PC-3 (cell line): ENCODE results near the gene RXRA. TPM values are rescaled to one million over a fixed set of nuclear protein-coding genes. Genes with fewer than 3 reads are reported as not detected.

Experiments used
- ATAC-seq: fragments of 200-7000 bp; cut with Tn5 transposase; 2 replicates; pipeline ENCODE4 v1.9.1; 2020; ENCODE audit warnings: mild to moderate bottlenecking, moderate library complexity
- BruUV-seq: library from RNA; stranded (reverse); fragments of 400-500 nt; replicated peaks from 2 replicates; lab custom pipeline; 2021; lab: Mats Ljungman, UMichigan
- CTCF ChIA-PET: fragments of 300-600 bp; sonication (Branson Sonifier 250); formaldehyde crosslinking; loops from one replicate; lab custom pipeline; 2022; ENCODE audit warnings: antibody characterized with exemption; lab: Charles Lee
- POLR2A ChIA-PET: fragments of 300-600 bp; sonication (Branson Sonifier 250); formaldehyde crosslinking; loops from one replicate; lab custom pipeline; 2022; ENCODE audit warnings: antibody characterized with exemption; ENCODE audit not compliant: unreplicated experiment; lab: Charles Lee
- DNase-seq: peaks from one replicate; pipeline ENCODE4 v3.0.0-alpha.2; 2015
- H2AFZ ChIP-seq: fragments of 300-600 bp; sonication (generic); 2 replicates; pipeline ENCODE4 v1.6.0; 2016; ENCODE audit warnings: antibody characterized with exemption, low read length
- H3F3A ChIP-seq: fragments of 300-600 bp; sonication (generic); one replicate; pipeline ENCODE4 v1.6.0; 2017; ENCODE audit warnings: antibody characterized with exemption, low read length, control low read depth, mild to moderate bottlenecking; ENCODE audit not compliant: unreplicated experiment
- H3K27ac ChIP-seq: fragments of 300-600 bp; sonication (generic); 2 replicates; pipeline ENCODE4 v1.5.1; 2016; ENCODE audit warnings: mild to moderate bottlenecking, low read length
- H3K27me3 ChIP-seq: fragments of 300-600 bp; sonication (generic); 2 replicates; pipeline ENCODE4 v1.6.1; 2016; ENCODE audit warnings: low read length, mixed read lengths
- H3K36me3 ChIP-seq: fragments of 300-600 bp; sonication (generic); 2 replicates; pipeline ENCODE4 v1.6.1; 2016; ENCODE audit warnings: low read depth, mixed run types, low read length, mixed read lengths
- H3K4me1 ChIP-seq: fragments of 300-600 bp; sonication (generic); 2 replicates; pipeline ENCODE4 v1.5.1; 2016; ENCODE audit warnings: low read length; ENCODE audit not compliant: insufficient read depth
- H3K4me2 ChIP-seq: fragments of 300-600 bp; sonication (generic); 2 replicates; pipeline ENCODE4 v1.6.0; 2016; ENCODE audit warnings: low read length
- H3K4me3 ChIP-seq: fragments of 300-600 bp; sonication (generic); 2 replicates; pipeline ENCODE4 v1.5.1; 2016; ENCODE audit warnings: mild to moderate bottlenecking, low read length, mixed read lengths
- H3K79me2 ChIP-seq: fragments of 300-600 bp; sonication (generic); 2 replicates; pipeline ENCODE4 v1.6.1; 2017; ENCODE audit warnings: low read length, mixed read lengths
- H3K9ac ChIP-seq: fragments of 300-600 bp; sonication (generic); 2 replicates; pipeline ENCODE4 v1.6.0; 2016; ENCODE audit warnings: mild to moderate bottlenecking, low read length
- H3K9me2 ChIP-seq: fragments of 300-600 bp; sonication (generic); replicated peaks from 2 replicates; pipeline ENCODE4 v1.6.1; 2016; ENCODE audit warnings: mixed run types, low read length, mixed read lengths
- H3K9me3 ChIP-seq: fragments of 300-600 bp; sonication (generic); 2 replicates; pipeline ENCODE4 v1.6.1; 2016; ENCODE audit warnings: low read length, mixed read lengths
- H4K20me1 ChIP-seq: fragments of 300-600 bp; sonication (generic); 2 replicates; pipeline ENCODE4 v1.6.1; 2016; ENCODE audit warnings: low read length, mixed read lengths
- CTCF ChIP-seq: fragments of 300-600 bp; sonication (generic); conservative IDR thresholded peaks from 2 replicates; pipeline ENCODE4 v1.5.1; 2017; ENCODE audit warnings: antibody characterized with exemption, low read depth, mild to moderate bottlenecking, low read length
- EZH2 ChIP-seq: fragments of 300-600 bp; sonication (generic); IDR thresholded peaks from one replicate; pipeline ENCODE4 v1.6.1; 2017; ENCODE audit warnings: antibody characterized with exemption, mild to moderate bottlenecking, low read length; ENCODE audit not compliant: unreplicated experiment
- EZH2phosphoT487 ChIP-seq: fragments of 300-600 bp; sonication (generic); IDR thresholded peaks from 2 replicates; pipeline ENCODE4 v1.6.1; 2018; ENCODE audit warnings: mild to moderate bottlenecking, antibody characterized with exemption, low read length, borderline replicate concordance
- intact Hi-C: fragments of 100-400 bp; cut with micrococcal nuclease; formaldehyde crosslinking; loops from 2 replicates; pipeline ENCODE4 v1.9.0; 2023
- total RNA-seq: library from RNA; depleted of rRNA; stranded (reverse); fragments of >200 nt; gene quantifications from 2 replicates; pipeline ENCODE4 v1.2.3, GENCODE V29; 2014

Gene RXRA
- total RNA-seq, 1 experiment from 2014 or later, result 17.5 TPM

DNA sequence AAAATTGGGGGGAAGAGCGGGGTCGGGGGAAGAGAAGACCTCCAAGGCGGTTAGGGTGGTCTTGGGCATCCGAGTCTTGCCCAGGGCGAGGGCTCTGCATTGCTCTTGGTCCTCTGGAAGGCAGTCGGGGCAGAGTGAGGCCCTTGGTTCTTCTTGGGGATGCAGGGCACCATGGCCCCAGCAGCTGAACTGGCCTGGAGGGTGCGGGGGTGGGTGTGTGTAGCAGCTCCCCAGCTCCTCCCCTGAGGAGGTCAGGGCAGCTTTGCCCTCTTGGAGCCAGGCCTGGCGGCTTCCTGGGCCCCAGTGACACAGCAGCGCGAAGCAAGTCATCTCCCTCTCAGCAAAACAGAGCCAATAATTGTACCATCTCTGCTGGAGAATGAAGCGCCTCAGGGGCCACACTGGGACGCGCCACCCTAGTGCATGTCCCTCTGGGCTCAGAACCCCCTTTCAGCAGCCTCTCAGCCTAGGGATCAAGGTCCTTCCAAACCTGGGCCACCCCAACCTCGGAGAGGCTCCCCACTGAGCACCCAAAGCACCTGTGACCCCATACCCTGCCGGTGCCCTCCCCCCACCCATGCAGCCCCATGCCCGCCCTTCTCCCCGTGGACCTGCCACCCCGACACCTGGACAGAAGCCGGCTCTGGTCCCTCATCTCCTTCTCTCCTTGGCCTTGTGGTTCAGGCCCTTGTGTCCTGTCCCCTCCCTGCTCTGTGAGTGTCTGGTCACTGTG is 10.4 kb upstream of the RXRA start:
- Histone ChIP-seq H3F3A (no peaks in the 10 kb centered on the region), H3K36me3 (no peaks in the 10 kb centered on the region), H3K4me2 (no peak overlapping the region), H3K9me3 (no peaks in the 10 kb centered on the region), H3K27ac (no peak overlapping the region), H3K4me3 (no peak overlapping the region), H4K20me1 (no peaks in the 10 kb centered on the region), H3K4me1 (no peaks in the 10 kb centered on the region), H2AFZ (no peak overlapping the region), H3K9me2 (no peaks in the 10 kb centered on the region), H3K27me3 (no peaks in the 10 kb centered on the region), H3K9ac (no peak overlapping the region), H3K79me2 (no peaks in the 10 kb centered on the region)
- TF ChIP-seq EZH2phosphoT487, result no peak
- no peak for TF ChIP-seq CTCF
- no peak for TF ChIP-seq EZH2
- intact Hi-C loops, result no loop called here
- POLR2A ChIA-PET, result no interaction called here
- no peak for ATAC-seq
- no peak for DNase-seq
- CTCF ChIA-PET, result no interaction called here
- no TSS peak for BruUV-seq

- BruUV-seq, result no TSS peak
- intact Hi-C loops, result no loop called here
Measured at GRCh38 chr9:134316449-134317160, 9.7 kb upstream of the RXRA start.

More at GRCh38 chr9:134316449-134317160, 9.7 kb upstream of the RXRA start:
- Histone ChIP-seq H4K20me1 (no peaks in the 10 kb centered on the region), H3K36me3 (no peaks in the 10 kb centered on the region), H3K9me2 (no peaks in the 10 kb centered on the region), H3K27me3 (no peaks in the 10 kb centered on the region), H3K4me1 (no peaks in the 10 kb centered on the region), H3K79me2 (no peaks in the 10 kb centered on the region), H3K27ac (no peak overlapping the region), H3K4me3 (no peak overlapping the region), H2AFZ (no peak overlapping the region), H3F3A (no peaks in the 10 kb centered on the region), H3K4me2 (no peak overlapping the region), H3K9ac (no peak overlapping the region), H3K9me3 (no peaks in the 10 kb centered on the region)
- no peak for ATAC-seq
- CTCF ChIA-PET, result no interaction called here
- POLR2A ChIA-PET, result no interaction called here
- no peak for TF ChIP-seq CTCF
- TF ChIP-seq EZH2, result no peak
- TF ChIP-seq EZH2phosphoT487, result no peak
- no peak for DNase-seq
